AG20443 (cell line): ENCODE data around the gene DSP.

ENCODE experiments used
- DNase-seq: peaks from one replicate; pipeline ENCODE4 v3.0.0; 2012; ENCODE audit warnings: low spot score, mixed read lengths

DSP gene

GRCh38 chr6:7591770-7592169 lies 50.3 kb downstream of the DSP start:
- no peak for DNase-seq

GRCh38 chr6:7593229-7593628 lies 51.8 kb downstream of the DSP start:
- DNase-seq, result no peak

DNA sequence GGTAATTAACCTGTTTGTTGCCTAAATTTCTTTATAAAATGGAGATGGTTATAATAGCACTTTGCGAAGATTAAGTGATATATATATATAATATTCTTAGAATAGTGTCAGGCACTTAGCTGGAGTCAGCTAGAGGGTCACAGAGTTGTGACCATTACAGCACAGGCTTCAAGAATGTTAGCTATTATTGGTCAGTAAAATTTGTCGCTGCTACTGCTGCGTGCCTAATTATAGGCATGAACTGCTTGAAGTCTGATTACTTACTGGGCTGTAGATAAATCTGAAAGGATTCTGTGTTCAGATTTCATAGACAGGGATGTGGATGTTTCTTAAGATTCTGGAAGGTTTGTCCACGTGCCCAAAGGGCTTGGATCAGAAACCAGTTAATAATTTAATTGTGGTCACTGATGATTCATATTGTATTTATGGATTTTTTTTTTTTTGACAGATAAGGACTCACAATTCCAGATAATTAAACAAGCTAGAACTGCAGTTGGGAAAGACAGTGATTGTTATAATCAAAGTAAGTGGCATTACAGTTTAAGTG lies 53.2 kb downstream of the DSP start:
- no peak for DNase-seq

DNA sequence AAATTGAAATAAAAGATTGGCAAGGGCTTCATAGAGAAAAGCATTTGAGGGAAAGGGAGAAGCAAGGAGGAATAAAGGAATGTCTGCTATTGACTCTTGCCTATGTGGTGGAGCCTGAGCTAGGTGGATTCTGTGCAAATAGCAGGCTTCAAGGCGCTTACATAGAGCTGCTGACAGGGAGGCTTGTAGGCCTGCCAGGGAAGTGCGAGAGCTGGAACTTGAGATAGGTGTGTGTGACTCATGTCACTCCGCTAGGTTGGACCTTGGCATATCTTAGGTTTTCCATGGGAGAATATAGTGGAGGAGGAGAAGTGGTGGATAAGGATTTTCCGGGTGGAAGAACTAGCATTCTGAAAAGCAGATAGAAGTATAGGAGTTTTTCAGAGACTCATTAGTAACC lies 62.5 kb downstream of the DSP start:
- DNase-seq, result no peak

DNA sequence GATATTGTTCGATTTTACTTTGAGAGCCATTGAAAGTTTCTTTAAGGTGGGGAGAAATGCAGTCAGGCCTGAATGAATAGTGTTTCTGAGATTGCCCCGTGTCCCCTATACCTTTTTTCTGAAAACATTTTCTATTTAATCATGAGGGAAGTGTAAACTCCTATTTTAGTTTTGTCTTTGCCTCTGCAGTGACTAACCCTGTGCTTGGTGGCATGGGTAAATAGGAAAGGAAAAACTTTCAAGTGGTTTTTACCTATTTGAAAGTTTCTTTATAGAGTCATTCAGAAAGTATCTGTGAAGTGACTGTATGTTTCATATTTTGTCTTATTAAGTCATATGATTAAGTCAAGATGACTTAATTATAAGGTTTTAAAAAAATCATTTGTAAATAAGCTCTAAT lies 63.0 kb downstream of the DSP start:
- no peak for DNase-seq

GRCh38 chr6:7615611-7616383 lies 74.3 kb downstream of the DSP start:
- DNase-seq, result peak; percentile 61

- DNase-seq, result peak; percentile 81
Observed at GRCh38 chr6:7617801-7618764, 76.6 kb downstream of the DSP start.

DNA sequence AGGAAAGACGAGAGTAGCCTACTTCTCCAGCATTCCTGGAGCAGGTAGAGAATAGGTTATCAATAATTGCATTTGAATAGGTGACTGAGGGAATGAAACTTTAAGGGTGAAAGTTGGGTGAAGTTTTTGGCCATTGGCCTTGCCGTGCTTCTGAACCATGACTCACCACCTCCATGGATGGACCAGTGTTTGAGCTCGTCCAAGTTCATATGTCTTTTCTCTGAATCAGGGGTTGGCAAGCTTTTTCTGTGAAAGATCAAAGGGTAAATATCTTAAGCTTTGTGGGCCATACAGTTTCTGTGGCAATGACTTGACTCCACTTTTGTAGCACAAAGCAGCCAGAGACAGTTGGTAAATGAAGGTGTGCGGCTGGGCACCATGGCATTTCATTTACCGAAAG lies 80.3 kb downstream of the DSP start:
- DNase-seq, result no peak

GRCh38 chr6:7624796-7625710 lies 83.6 kb downstream of the DSP start:
- DNase-seq, result no peak

DNA sequence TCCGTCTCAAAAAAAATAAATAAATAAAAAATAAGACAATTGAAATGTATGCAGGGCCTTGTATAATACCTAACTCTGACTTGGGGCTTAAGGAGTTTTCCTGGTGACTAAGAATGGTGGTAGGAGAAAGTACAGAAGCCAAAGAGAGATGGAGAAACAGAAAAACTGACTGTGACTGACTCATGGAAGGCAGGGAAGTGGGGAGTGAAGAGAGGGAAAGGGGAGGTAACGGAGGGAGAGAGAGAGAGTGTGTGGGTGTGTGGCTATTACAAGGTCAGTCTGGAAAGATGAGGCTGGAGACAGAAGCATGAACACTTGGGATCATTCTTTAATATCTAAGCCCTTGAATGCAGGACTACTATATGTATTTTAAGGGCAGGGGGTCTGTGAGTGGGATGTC lies 87.0 kb downstream of the DSP start:
- peak; percentile 67 for DNase-seq

- DNase-seq, result peak; percentile 36
Observed at GRCh38 chr6:7628909-7629308, 87.4 kb downstream of the DSP start.

DNA sequence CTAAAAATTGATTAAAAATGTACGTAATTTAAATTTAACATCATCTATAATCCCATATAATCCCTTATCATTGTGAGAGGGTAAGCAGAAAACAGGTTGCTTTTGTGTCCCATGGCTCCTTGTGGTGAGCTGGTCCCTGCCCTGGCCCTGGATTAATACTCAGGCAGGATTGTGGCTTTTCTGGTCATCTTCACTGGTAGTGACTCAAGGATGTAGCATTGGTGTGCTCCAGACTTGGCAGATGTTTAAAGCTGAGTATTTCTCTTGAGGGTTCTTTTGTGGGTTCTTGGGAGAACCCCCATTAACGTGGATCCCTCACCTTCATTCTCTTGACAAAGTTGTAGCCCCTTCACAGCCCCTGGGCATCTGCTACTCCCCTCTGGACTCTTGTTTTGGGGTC lies 87.8 kb downstream of the DSP start:
- peak; percentile 69 for DNase-seq

- no peak for DNase-seq
Observed at GRCh38 chr6:7630792-7631191, 89.3 kb downstream of the DSP start.

DNA sequence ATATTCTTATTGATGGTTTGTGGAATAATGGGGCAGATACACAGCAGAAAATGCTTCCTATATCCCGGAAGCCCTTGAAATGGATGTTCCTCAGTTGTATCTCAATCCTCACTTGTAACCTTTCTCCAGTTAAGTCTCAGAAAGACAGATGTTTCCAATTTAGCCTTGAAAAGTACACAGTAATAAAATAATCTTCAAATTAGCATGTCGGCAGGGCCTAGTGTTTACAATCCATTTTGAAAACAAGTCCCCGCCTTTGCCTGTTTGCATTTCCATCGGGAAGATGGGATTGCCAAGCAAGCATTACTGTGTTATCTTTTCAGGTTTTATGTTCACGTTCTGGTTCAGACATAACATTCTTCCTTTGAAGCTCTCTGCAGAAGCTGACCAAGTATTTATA lies 90.0 kb downstream of the DSP start:
- DNase-seq, result no peak

DNA sequence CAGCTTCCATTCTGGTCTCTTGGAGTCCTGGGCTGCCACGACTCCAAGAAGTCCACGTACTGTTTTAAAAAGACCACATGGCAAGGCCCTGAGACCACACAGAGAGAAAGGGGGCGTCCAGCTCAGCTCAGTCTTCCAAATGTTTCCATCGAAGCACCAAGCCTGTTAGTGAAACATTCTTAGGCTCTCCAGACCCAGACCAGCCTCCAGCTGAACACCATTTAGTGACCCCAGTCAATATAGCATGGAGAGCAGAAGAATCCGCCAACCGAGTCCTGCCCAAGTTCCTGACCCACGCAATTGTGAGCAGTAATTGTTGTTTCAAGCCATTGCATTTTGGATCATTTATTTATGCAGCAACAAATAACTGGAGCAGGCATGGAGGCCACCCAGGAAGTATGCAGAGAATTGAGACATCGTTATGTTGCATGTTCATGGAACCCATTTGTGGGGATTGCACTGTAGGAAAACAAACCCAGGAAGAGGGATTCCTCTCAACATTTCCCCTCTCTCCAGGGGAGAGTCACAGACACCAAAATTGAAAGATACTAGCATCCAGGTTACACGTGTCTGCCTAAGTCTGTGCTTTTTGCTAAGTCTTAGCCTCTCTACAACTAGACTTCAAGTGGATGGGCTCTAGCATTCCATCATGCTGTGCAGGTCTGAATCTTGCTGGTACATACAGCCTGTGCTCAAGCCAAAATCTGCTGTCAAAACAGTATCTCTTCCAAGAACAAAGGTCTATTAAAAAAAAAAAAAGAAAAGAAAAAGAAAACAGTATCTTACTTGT lies 91.2 kb downstream of the DSP start:
- no peak for DNase-seq

DNA sequence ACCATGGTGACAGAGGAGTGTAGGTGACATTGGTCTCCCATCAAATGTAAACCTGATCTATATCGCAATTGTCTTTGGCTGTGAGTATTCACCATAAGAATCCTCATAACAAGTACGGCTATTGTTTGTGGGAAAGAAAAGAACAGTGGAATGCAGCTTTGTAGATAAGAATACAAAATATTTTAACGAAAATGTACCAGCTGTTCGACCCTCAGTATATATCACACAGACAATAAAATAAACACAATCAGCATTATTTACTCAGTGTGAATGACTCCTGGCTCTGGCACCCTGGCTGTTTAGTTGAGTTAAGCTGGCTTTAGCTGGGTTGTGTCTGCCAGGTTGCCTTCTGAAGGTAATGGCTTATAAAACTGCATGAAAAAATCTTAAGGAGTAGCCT lies 91.9 kb downstream of the DSP start:
- no peak for DNase-seq

DNA sequence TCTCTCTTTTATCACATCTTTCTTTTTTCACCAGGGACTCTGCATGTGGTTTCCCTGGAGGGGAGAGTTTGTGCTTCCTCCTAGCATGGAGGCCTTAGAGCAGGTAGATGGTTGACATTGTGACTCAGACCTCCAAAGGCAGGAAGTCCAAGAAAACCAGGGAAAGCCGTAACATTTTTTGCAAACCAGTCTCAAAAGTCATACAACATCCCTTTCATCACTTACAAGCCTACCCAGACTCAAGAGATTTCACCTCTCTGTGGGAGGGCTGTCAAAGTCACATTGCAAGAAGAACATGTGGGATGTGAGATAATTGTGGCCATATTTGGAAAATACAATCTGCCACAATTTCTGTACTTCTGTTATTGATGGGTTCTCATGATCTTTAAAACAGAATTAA lies 94.7 kb downstream of the DSP start:
- no peak for DNase-seq
